ENCODE measurements around the gene SCO2. TPM values are rescaled to one million over a fixed set of nuclear protein-coding genes. Genes with fewer than 3 reads are reported as not detected.

Gene SCO2
- total RNA-seq, 2 donors from 2014 or later: 0.94 TPM; not detected in 1

- no peak for DNase-seq (ENCODE audit: low spot score)
- Histone ChIP-seq H3K27ac (no peak overlapping the region), H3K4me1 (peaks cover 0 to 2% of the 10 kb centered on the region in 2 donors), H3K4me3 (no peak overlapping the region), H3K36me3 (peaks cover 81% of the 10 kb centered on the region), H3K27me3 (no peaks in the 10 kb centered on the region), H3K9me3 (no peaks in the 10 kb centered on the region)
- no peak for TF ChIP-seq CTCF (IDR thresholded peaks at IDR 0.05)
Observed at GRCh38 chr22:50570861-50571260, 45.5 kb upstream of the SCO2 start.

GRCh38 chr22:50569896-50570535 lies 44.6 kb upstream of the SCO2 start:
- no peak for TF ChIP-seq CTCF (IDR thresholded peaks at IDR 0.05)
- Histone ChIP-seq H3K36me3 (peaks cover 72% of the 10 kb centered on the region), H3K27me3 (no peaks in the 10 kb centered on the region), H3K27ac (no peak overlapping the region), H3K4me1 (no peaks in the 10 kb centered on the region), H3K4me3 (no peak overlapping the region), H3K9me3 (no peaks in the 10 kb centered on the region)
- no peak for DNase-seq (ENCODE audit: low spot score)

GRCh38 chr22:50569041-50569459 lies 43.7 kb upstream of the SCO2 start:
- H3K27ac ChIP-seq: no peak overlapping the region
- DNase-seq (ENCODE audit: low spot score): no peak

GRCh38 chr22:50568626-50569025 lies 43.2 kb upstream of the SCO2 start:
- DNase-seq (ENCODE audit: low spot score): no peak
- H3K4me3 ChIP-seq: no peak overlapping the region
- no peak for TF ChIP-seq CTCF (IDR thresholded peaks at IDR 0.05)
- no peaks in the 10 kb centered on the region for H3K9me3 ChIP-seq
- H3K27me3 ChIP-seq: no peaks in the 10 kb centered on the region
- no peak overlapping the region for H3K27ac ChIP-seq
- H3K4me1 ChIP-seq: peaks cover 0 to 3% of the 10 kb centered on the region in 2 donors
- peaks cover 64% of the 10 kb centered on the region for H3K36me3 ChIP-seq

More at GRCh38 chr22:50569041-50569459, 43.7 kb upstream of the SCO2 start:
- H3K36me3 ChIP-seq: peaks cover 68% of the 10 kb centered on the region
- H3K4me3 ChIP-seq: no peak overlapping the region
- TF ChIP-seq CTCF (IDR thresholded peaks at IDR 0.05): no peak
- no peaks in the 10 kb centered on the region for H3K4me1 ChIP-seq
- H3K27me3 ChIP-seq: no peaks in the 10 kb centered on the region
- no peaks in the 10 kb centered on the region for H3K9me3 ChIP-seq

GRCh38 chr22:50567721-50568252 lies 42.4 kb upstream of the SCO2 start:
- no peaks in the 10 kb centered on the region for H3K27me3 ChIP-seq
- peaks cover 0 to 10% of the 10 kb centered on the region in 2 donors for H3K4me1 ChIP-seq
- no peaks in the 10 kb centered on the region for H3K9me3 ChIP-seq
- no peak for DNase-seq (ENCODE audit: low spot score)
- H3K36me3 ChIP-seq: peaks cover 56% of the 10 kb centered on the region
- no peak for TF ChIP-seq CTCF (IDR thresholded peaks at IDR 0.05)
- no peak overlapping the region for H3K4me3 ChIP-seq
- H3K27ac ChIP-seq: no peak overlapping the region
